ENCODE data around the gene MIER2.

The MIER2 gene

DNA sequence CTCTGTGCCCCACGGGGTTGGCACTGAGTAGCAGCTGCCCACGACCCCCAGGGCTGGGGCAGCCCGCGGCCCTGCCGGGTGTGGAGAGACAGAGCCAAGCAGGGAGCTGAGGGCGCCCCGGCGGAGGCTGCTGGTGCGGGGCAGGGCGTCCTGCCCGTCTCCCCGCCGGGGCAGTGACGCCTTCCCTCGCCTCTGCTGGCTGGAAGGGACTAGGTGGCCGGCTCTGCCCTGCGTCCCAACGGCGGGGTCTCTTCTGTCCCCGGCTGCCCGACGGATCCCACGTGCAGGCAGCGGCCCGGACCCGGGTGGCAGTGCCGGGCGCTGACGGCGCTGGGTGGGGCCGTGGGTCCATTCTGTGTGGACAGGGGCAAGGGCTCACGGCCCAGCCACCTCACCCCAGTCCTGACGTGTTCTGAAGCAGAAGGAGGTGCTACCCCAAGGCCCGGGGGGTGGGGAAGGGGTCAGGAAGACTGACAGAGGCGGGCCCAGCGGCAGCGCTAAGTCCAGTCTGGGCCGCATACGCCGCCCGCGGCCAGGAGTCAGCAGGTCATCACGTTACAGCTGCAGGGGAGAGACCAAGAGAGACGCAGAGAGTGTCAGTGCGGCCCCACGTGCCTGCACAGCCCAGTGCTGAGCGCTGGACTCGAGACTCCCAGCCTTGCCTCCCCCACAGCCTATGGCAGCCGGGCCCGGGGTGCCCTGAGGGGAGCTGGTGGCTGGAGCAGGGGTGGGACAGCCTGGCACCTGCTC, 38.3 kb downstream of the MIER2 start:
- DNase-seq (ENCODE audit: low read depth) = no peak

DNA sequence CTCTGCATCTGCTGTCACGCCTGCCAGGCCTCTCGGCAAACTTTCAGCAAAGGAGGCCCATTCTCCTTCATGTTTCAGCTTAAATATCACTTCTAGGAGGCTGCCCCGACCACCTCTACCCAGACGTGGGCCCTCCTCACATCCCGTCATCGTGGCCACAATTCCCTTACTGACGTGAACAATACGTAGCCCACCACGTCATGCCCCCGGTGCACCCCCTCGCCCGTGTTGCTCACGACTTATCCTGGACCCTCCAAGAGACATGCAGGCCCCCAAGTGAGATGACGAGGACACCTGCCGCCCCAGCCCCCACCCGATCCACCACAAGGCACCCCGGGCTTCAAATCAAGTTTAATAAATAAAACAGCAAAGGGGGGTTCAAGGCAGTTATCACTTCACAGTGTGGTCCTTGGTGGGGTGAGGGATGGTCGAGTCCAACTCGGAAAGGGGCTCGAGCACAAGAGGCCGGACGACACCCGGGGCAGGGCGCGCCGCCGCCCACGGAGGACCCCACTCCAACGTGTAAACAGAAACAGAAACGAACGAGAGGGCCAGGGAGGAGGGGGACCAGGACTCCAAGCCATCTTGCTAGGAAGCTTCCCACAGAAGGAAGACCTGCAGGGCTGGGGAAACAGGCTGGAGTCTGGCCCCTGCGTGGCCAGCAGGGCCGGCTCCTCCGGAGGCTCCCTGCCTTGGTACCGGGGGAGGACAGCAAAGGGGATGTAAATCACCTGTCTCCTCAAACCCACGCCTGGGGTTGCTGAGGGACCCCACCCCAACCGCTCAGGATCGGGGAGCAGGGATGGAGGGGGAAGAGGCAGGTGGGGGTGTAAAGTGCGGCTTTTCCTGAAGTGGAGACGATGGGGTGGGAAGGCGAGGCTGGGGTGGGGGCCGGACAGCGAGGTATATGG, 39.1 kb downstream of the MIER2 start:
- no peak for DNase-seq (ENCODE audit: low read depth)

DNA sequence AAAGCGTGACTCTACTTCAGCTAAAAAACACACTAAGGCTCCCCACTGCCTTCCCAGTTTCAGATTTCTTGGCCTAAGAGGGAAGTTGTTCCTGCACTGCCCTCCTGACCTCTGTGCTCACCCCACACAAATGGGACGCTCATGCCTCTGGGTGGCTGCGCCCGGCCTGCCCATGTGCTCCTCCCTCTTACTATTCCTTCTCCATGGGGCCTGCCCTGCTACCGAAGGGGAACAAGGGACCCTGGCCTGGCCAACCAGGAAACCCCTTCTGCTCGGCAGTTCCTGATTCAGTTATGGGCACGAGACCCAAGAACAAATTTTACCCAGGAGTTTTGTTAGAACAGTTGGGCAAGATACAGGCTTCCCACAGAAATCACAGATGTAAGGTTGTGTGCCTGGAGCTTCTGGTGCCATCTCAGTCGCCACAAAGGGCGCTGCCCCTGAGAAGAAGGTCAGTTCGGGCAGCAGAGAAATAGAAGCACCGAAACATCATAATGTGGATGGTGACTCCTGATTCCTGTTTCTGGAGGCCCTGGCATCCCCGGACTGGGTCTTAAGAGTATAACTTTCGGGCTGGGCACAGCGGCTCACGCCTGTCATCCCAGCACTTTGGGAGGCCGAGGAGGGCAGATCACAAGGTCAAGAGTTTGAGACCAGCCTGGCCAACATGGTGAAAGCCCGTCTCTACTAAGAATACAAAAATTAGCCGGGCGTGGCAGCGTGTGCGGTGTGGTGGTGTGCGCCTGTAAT, 47.9 kb downstream of the MIER2 start:
- DNase-seq (ENCODE audit: low read depth) = no peak

DNA sequence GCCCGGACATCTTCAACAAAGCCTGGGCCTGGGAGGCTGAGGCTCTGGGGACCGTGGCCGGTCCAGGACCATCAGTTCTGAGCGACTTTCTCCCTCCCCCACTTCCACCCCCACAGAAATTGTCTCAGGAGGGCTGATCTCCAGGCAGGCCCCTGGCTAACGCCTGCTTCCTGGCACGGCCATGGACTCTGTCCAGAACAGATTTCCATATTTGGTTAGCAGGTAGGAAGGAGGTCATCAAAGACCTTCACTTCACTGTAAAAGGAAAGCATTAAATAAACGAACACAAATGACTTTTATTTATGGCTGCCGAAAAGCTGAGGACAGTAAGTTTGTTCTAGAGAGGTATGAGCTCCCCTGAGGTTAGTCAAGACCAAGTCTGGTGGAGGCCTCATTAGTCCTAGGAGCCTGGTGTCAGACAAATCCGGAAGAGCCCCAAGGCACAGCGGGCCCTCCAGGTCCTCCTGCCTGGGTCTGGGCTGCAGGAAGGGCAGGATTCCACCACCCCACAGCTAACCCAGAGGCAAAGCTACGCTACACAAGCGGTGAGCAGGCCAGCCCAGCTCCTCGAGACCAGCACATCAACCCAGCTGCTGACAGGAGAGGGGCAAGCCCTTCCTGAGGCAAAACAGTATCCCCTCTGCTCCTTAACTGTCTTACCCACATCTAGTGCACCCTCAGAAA, 48.8 kb downstream of the MIER2 start:
- DNase-seq (ENCODE audit: low read depth) = no peak

DNA sequence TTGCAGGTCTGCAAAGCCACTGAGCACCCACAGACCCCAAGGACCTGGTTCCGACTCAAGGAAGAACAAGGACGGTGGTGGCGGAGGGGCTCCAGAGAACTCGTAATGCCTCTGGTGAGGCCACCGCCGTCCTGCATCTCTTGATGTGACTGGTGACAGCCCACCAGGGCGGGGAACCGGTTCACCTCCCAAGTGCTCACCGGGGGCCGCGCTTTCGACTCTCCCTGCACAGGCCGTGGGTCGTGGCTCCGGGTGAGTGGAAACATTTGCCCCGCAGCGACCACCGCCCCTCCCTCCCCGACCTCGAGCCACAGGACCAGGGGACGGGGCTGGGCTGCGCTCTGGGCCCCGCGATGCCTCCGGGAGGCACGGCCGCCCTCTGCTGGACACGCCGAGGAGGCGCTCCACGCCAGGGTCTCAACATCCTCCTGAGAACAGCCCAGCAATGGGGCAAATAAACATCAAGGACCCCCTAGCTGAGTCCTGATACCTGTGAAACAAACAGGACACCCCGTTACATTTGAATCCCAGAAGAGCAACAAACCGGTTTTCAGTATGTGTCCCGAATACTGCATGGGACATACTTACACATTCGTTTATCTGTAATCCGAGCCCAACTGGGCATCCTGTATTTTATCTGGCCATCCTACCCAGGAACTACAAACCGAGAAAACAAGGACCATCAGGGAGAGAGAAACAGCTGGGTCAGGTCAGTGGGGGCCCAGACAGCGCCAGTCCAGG, 49.5 kb downstream of the MIER2 start:
- no peak for DNase-seq (ENCODE audit: low read depth)

DNA sequence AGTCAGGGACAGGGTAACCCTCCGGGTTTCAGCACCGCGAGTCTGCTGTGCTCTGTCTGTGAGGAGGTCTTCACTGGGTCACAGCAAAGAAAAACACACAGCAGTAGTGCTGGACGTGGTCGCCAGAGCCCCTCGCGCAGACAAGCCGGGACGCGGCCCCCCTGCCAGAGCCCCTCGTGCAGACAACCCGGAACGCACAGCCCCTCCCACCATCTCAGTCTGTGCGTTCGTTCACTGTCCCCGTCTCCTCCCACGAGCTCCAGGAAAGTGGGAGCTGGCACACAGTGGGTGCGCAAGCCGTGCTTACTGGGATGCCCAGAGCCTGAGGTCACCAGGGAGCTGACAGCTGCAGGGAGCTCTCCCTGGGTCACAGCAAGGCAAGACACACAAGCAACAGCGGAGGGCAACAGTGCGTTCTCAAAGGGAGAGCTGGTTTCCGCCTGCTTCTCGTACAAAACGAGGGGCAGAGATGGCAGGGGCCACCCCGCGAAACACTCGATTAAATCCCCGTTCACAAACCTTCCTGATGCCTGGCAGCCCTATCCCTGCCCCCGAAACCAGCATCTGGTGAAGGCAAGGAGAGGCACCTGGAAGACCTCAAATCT, 50.2 kb downstream of the MIER2 start:
- DNase-seq (ENCODE audit: low read depth) = no peak

DNA sequence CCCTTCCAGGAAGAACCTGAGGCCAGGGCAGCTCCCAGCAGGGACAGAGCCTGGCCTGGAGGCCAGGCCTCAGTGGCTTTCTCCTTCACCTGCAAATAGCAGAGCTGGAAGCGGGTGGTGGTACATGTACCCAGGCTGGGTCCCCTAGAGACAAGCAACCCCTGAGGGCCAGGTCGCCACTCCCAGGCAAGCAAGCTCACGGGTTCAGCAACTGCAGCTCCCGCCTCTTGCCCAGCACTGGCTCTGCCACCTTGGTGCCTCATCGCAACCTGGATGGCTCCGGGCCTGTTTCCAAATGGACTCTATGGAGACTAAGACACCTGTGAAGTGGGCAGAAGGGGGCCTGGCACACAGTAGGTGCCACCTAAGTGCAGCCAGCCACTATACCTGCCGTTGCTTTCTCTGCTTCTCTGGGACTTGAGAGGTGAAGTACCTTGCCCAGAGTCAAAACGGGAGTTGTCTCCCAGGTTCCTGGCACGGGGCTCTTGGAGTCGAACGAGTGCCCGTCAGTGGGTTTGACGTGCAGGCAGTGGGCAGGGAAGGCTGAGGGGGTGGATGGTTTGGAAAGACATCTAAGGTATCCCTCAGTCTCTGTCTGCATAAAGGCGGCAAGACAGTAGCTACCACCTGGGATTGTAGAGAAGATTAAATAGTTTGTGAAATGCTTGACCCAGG, 51.0 kb downstream of the MIER2 start:
- no peak for DNase-seq (ENCODE audit: low read depth)

DNA sequence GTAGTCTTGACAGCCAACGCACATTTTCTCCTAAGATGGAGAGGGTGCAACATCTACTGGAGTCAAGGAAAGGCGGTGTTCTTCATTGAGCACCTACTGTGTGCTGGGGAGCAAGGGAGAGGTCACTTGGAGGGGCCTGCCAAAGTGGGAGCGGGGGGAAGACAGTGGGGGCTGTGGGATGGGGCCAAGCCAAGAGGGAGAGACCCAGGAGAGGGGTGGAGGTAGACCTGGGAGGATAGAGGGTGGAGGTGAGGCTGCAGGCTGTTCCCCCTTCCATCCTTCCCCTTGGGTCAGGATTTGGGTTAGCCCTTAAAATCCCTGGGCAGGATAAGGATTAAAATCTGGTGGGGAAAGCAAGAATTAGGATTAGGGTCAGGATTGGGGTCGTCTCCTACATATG, 51.6 kb downstream of the MIER2 start:
- DNase-seq (ENCODE audit: low read depth) = no peak

DNA sequence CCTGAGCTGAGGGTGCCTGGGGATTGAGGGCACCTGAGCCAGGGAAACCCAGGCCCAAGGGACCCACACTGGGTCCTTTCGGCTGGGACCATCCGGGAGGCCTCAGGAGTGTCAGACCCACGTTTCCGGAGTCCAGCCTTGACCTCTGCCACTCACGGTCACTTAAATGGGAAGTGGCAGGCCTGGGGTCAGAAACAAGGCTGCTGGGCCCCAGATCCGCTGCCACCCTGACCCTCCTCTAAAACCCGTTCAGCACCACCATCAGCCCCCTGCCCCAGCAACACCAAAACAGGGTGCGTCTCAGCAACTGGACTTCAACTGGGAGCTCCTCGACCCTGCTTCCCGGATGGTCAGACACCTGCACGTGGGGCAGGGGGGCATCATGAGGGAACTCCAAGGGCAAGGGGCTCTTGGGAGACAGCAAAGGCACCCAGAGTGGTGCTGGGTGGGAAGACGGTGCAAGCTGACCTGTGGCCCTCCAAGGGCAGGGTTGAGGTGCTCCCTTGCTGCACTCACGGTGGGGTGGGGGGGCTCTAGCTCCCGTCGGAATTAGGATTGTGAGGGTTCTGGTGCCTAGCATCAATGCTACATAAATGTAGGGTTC, 52.2 kb downstream of the MIER2 start:
- no peak for DNase-seq (ENCODE audit: low read depth)

DNA sequence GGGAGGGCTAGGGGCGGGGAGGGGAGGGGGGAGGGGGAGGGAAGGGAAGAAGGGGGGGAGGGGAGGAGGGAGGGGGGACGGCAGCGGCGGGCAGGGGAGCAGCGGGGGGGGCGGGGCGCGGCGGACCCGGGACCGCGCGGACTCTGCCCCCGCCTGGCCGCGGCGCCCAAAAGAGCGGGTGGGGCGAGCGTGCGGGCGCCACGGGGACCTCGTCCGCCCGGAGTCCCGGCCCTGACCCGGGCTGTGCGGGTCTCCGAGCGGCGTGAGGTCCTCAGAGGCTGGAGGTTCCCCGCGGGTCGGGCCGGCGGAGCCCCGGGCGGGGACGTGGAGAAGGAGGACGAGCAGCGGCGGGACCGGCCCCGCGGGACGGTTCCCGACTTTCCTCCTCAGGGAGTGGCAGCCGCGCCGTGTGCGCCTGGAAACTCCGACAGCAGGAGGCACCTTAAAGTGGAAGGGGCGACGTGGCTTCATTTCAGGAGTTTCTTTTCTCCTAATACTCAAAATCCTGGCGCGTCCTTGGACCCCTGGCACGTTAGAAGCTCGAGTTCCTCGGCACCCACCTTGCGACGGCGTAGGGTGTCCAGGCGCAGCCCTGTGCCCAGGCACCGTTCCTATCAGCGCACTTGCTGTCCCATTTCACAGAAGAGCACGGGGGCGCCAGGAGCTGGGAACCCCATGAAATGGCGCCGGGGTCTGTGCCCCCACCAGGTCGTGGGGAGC, 52.9 kb downstream of the MIER2 start:
- DNase-seq (ENCODE audit: low read depth) = no peak

DNA sequence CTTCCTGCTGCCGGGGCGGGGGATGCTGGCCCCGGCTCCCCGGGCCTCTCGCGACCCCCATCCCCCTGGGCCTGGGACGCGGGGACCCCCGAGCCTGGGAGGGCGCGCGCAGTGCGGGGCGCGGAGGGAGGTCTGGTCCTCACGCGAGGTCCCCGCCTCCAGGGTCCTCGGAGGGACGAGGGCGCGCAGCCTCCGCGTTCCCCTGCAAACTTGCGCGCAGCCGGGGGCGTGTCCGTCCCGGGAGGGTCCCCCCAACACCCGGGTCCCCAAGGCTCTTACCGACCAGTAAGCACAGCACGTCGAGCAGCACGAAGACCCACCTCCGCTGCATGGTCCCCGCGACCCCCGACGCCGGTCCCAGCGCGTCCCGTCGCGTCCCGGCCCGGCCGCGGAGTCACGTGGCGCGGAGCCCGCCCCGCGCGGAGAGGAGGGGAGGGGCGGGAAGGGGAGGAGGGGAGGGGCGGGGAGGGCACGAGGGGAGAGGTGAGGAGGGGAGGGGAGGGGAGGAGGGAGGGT, 53.5 kb downstream of the MIER2 start, which contains the start of gene PLPP2:
PLPP2 (minus strand) TSS at position 398 of the 516 bp plus-strand sequence; CDS start at position 331, 67 bp downstream.
- DNase-seq (ENCODE audit: low read depth) = no peak

DNA sequence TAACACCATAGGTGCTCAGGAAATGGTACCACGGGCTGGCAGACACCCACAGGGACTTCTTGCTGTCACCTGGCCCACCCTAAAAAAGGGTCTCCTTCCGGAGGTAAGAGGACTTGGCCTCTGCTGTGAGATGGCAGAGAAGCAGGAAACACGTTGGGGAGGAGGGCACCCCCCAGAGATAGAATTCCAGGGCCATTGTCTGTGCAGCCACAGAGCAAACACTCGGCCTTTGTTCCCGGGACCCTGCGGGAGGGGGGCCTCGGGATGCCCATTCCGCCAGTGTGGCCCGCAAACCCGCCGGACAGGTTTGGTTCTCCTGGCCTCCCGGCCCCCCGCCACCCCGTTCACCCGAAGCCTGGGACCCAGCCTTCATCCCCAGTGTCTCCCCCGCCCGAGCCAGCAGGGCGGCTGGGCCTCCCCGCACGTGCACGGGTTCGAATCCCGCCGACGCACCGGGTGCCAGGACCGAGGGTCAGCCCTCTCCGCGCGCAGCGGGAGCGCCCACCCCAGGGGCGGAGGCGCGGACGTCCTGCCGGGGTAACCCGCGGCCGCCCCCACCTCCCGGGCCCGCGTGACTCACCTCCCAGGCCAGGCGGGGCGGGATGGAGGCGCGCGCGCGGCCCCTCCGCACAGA, 54.1 kb downstream of the MIER2 start:
- DNase-seq (ENCODE audit: low read depth) = no peak

DNA sequence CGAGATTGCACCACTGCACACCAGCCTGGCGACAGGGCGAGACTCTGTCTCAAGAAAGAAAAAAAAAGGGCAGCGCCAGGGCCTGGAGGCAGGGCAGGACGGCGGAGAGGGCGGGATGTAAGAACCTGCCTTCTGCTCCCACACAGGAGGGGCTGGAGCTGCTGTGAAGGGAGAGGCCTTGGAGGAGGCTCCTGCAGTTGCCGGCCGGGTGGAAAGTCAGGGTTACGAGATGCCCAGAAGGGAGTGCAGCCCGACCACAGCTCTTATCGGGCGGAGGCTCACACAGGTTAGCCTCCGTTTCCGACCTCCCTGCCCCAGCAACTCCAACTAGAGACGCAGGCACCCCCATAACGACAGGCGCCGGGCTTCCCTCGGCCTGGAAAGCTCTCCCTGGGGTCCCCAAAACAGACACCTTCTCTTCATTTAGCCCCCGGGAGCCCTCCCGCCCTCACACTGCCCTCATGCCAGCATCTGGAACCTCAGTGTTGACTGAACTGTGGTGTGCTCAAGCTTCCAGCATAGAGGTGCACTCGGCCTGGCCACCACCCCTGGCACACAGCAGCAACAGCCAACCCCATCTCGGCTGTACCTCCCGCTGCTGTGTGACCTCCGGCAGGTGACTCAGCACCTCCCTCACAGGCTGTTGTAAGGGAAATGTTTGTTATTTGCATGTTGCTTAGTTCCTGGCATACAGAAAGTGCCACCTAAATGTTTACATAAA, 54.8 kb downstream of the MIER2 start:
- no peak for DNase-seq (ENCODE audit: low read depth)

DNA sequence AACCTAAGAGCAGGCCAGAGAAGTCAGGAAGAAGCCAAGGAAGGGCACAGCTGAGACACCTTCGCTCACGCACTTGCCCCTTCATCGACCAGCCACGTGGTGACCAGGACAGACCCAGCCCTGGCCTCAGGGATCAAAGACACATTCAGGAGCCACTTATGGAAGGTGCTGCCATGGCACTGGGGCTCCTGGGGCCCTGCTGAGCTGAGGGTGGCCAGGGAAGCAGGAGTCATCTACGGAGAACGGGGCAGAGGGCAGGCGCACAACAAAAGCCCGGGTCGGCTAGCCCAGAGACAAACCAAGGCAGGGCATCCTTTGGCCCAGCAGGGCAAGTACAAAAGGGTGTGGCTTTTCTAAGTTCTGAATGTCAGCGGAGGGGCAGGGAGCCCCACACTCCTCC, 55.7 kb downstream of the MIER2 start:
- DNase-seq (ENCODE audit: low read depth) = no peak

DNA sequence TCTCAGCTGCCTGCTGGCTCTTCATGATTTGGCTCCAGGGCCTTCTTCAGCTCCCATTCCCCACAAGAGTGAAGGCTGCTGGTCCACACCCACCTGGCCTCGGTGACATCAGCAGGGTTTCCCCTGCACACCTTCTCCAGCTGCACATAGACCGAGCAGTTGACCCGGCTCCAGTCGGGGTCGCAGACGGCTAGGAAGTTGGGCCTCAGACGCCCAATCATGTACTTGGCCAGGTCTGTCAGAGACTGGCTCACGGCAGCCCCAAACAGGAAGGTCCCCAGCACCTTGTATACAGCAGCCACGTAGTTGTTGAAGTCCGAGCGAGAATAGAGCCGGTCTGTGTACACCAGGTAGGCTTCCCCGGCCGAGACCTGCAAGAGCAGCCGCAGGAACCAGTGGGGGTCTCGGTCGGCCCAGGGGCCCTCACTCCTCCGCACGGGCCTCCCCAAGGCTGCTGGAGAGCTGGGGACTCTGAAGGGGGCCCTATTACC, 57.2 kb downstream of the MIER2 start:
- DNase-seq (ENCODE audit: low read depth) = no peak

DNA sequence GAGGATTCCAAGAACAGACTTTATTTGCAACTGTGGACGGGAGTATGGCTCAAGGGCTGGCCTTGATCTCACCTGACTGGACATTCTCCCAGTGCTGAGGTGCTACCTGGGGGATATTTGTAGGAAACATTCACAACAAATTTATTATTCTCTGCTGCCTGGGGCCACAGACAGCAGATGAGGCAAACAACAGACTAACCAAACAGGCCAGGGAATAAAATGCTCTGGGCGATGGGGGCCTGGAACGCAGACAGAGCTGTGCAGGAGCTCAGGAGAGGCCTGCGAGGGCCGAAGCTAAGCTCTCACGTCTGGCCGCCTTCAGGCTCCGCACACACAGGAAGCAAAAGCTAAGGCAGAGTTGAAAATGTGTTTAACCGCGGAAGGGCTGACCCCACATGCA, 61.2 kb downstream of the MIER2 start:
- DNase-seq (ENCODE audit: low read depth) = no peak

DNA sequence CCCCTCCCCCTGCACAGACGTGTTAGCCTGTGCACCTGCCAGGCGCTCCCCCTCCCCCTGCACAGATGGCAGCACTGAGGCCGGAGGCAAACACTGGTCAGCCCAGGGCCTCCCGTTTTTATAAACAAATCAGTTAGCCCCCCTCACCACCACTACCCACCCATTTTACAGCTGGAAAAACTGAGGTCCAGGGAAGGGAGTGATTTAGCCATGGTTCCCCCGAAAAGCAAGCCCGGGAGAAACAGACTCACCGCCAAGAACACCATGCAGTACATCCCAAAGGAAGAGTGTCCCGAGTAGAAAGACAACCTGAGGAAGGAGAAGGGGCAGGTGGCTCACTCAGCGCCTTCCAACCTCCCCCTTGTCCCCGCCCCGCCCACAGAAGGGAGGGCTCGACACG, 62.1 kb downstream of the MIER2 start:
- DNase-seq (ENCODE audit: low read depth) = no peak

DNA sequence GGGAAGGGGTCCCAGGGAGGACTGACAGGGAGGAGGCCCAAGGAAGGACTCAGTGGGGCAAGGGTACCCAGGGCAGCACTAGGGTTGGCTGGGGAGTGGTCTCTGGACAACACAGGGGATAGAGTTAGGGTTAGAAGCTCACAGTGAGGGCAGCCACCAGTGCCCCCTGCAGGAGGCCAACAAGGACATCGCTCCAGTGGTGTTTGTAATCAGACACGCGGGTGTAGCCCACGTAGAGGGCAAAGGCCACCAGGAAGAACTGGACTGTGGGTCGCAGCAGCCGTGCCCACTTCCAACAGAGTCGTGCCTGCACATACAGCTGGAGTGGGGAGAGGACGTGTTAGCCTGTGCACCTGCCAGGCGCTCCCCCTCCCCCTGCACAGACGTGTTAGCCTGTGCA, 62.6 kb downstream of the MIER2 start:
- DNase-seq (ENCODE audit: low read depth) = no peak

Measured in fibroblast of the conjunctiva (primary cell).